ENCODE results near the gene GIMAP1.
A peak's percentile ranks its signal among the peaks of the same experiment; 100 is the strongest.

The GIMAP1 gene

DNA sequence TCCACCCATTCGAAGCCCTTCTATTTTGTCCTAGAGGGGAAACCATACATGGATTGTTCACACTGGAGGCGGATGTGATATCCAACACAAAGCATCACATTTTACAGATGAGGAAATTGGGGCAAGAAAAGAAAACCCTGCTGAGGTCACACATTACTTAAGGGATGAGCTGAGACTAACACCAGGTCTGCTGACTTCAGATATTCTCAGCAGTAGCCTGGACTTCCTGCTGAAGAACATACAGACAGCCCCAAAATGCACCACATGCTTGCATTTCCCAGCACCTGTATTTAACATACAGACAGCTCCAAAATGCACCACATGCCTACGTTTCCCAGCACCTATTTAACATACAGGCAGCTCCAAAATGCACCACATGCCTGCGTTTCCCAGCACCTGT, 32.0 kb downstream of the GIMAP1 start:
- DNase-seq (ENCODE audit: low read depth in 2 of 2), result no peak

DNA sequence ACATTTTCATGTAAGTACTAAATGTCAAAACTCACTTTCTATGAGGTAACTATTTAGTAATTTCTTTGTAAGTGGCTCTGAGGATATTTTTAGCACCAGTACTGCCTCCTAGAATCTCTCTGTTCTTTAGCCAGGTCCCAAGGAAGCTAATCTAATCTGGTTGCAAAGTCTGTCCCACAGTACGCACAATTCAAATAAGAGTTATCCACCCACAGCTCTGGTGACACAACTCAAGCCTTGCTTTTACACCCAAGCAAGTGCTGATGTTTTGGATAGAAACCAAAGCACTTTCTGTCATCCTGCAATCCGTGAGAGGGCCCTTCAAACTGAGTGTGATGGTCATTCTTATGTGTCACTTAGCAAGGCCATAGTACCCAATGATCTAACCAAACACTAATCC, 35.3 kb downstream of the GIMAP1 start:
- DNase-seq (ENCODE audit: low read depth in 2 of 2), result no peak

DNA sequence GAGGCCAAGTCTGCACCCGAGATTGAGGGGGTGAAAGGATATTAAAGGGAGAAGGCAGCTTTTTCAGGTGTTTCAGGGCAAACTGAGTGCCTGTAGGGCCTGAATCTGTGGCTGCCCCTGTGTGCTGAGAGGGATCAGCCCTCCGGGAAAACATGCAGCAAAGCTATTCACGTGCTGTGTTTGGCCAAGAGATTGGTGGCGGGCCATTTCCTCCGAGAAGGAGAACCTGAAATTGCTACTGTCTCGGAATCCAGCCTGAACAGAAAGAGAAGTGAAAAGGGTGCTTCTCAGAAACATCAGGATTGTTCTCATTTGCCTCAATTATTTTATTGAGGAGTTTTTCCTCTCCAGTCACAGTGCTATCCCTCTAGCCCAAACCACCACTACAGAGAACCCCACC, 36.8 kb downstream of the GIMAP1 start:
- DNase-seq (ENCODE audit: low read depth in 2 of 2), result no peak

DNA sequence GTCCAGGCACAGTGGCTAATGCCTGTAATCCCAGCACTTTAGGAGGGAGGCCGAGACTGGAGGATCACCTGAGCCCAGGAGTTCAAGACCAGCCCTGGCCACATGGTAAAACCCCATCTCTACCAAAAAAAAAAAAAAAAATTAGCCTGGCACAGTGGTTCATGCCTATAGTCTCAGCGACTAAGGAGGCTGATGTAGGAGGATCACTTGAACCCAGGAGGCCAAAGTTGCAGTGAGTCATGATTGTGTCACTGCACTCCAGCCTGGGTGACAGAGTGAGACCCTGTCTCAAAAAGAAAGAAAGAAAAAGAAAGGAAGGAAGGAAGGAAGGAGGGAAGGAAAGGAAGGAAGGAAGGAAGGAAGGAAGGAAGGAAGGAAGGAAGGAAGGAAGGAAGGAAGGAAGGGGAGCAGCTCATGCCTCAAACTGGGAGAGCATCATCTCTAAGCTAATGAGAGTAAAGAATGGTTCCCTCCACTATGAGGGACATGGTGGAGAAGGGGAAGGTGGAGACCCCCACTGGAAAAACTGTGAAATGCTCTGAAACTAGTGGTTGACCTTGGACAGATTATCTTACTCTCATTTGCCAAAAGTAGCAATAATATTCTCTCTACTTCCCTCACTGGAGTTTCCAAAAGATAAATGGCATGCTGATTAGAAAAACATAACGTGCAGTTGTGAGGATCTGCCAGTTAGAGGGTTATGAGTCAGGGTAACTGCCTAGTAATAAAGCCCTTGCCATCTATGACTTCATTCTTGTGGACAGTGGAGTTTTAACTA, 37.6 kb downstream of the GIMAP1 start:
- no peak for DNase-seq (ENCODE audit: low read depth in 2 of 2)

DNA sequence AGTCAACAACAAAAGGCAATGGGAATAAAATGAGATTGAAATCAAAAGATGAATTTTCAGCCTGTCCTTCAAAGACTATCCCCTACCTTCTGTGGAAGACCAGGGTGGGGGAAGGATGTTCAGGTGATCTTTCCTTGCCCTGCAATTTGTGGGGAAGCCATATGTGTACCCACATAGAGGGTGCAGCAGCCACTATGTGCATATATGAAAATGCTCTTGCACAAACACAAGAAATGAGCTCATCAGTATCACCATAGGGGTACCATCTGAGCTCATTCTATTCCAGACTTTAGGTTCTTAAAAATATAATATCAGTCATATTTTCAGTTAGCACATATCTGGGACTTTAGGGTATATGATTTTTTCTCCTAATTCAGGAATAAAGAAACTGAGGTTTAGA, 38.5 kb downstream of the GIMAP1 start:
- no peak for DNase-seq (ENCODE audit: low read depth in 2 of 2)

DNA sequence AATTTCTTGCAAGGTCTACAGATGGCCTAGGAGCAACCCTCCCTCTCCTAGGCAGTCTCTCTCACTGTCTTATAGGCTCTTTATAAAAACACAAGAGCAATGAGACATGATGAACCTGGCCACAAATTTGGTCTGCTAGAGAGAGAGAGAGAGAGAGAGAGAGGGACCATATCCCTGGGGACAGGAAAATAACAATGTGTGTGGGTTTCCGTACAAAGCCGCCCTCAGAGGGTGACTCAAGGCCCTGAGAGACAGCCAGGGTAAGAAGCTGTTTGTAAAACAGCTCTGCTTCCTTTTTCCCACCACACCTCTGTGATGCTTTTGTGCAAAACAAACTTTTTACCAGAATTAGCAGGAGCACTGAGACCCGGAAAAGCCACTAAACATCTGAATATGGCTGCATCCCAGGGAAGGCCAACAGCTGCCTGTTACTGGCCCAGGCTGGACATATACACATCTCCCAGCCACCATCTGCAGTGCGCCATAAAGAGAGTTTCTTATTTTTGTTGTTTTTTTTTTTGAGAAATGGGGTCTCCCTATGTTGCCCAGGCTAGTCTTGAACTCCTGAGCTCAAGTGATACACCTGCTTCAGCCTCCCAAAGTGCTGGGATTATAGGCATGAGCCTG, 39.2 kb downstream of the GIMAP1 start:
- peak; percentile 40 to 60 for DNase-seq (ENCODE audit: low read depth in 2 of 2)

DNA sequence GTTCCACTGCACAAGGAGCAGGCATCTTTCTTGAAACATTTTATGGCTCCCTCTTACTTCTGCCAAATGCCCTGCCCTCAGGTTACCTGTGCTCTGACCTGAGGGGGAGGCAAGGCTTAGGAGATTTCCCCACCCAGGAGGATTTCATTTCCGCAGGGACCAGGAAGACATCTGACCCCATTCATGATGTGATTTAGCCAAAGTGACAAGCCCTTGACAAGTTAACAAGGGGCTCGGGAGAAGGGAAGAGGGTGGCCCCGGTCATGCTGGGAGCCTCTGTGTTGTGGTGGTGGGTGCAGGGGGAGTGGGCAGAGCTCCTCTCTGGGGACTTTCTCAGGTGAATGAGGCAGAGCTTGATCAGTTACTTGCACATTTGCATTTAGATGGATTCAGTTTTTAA, 39.8 kb downstream of the GIMAP1 start:
- no peak for DNase-seq (ENCODE audit: low read depth in 2 of 2)

DNA sequence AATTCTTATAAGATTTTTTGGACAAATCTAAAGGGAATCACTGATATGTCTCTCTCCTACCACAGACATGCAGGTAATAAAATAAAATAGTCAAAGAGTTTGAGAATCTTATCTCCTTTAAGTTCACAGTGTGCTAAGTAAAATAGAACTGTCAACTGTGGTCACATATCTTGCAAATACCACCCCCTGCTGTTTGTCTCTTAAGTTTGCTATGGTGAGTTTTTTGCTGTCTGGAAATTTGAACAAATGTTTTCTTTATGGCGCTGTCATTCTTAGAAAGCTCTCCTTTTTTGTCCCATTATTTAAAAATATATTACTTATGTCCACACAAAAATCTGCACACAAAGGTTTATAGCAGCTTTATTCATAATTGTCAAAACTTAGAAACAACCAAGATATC, 40.4 kb downstream of the GIMAP1 start:
- no peak for DNase-seq (ENCODE audit: low read depth in 2 of 2)

DNA sequence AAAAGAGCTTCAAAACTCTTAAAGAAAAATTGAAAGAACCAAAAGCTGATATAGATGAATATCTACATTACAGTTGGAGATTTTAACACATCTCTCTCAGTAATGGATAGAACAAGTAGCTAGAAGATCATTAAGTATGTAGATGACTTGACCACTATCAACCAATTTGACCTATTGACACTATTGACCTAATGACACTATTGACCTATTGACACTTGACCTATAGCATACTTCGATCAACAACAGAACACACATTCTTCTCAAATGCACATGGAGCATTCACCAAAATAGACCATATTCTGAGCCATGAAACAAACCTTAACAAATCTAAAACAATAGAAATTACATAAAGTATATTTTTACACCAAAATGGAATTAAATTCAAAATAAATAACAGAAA, 43.1 kb downstream of the GIMAP1 start:
- DNase-seq (ENCODE audit: low read depth in 2 of 2), result no peak

DNA sequence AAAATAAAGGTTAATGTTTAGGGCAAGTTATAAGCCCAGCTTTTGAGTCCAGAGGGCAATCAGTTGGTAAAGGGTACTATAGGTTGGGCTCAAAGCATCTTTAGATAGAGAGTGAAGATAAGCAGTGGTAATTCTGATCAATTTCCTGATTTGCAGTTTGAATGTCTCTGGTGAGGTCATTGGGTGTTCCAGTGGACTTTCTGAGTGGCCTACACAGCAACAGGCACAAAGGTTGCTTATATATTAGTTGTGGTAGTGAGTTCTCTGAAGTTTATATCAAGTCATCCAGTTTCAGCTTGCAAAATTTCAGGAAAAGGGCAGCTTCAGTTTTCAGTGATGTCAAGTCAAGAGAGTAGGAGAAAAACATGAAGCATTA, 49.9 kb downstream of the GIMAP1 start:
- no peak for DNase-seq (ENCODE audit: low read depth in 2 of 2)

DNA sequence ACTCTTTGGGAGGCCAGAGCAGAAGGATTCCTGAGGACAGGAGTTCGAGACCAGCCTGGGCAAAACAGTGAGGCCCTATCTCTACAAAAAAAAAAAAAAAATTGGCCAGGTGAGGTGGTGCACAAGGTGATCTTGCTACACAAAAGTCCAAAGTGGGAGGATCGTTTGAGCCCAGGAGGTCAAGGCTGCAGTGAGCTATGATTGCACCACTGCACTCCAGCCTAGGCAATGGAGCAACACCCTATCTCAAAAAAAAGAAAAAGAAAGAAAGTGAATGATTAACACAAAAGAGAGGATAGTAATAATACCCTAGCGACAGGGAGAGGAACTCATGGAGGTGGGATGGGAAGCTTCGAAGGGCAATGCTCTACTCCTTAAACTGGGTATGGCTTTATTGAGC, 53.4 kb downstream of the GIMAP1 start:
- no peak for DNase-seq (ENCODE audit: low read depth in 2 of 2)
